HG03460 (cell line): Measurements from ENCODE around the gene ATP6V1F.

Source experiments
- ATAC-seq: cut with Tn5 transposase; IDR thresholded peaks from one replicate; pipeline ENCODE4 v1.9.1; 2021; ENCODE audit not compliant: unreplicated experiment

The ATP6V1F gene

GRCh38 chr7:128867241-128867640 is 4.6 kb downstream of the ATP6V1F start:
- ATAC-seq, result no peak

- no peak for ATAC-seq
These were observed 5.4 kb downstream of the ATP6V1F start for GRCh38 chr7:128867842-128868623.

- no peak for ATAC-seq
These were observed 6.0 kb downstream of the ATP6V1F start for GRCh38 chr7:128868624-128869137.

- no peak for ATAC-seq
These were observed 6.7 kb downstream of the ATP6V1F start for GRCh38 chr7:128869138-128869943.

DNA sequence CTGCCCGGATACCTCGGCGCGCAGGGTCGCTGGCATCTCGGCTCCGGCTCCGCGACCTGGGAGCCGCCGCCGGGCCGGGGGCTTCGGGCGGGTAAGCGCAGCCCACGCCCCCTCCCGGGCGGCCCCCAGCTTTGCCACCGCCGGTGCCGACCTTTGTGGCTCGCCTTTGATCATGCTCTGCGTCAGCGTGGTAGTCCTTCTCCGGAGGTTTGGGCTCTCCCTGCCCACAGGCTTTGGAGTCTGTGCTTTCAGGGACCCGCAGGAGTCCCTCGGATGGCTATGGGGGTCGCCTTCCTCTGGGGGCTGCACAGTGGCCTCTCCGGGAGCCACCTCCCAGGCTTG is 7.3 kb downstream of the ATP6V1F start:
- no peak for ATAC-seq

- ATAC-seq, result no peak
These were observed 8.4 kb downstream of the ATP6V1F start for GRCh38 chr7:128871050-128871449.

DNA sequence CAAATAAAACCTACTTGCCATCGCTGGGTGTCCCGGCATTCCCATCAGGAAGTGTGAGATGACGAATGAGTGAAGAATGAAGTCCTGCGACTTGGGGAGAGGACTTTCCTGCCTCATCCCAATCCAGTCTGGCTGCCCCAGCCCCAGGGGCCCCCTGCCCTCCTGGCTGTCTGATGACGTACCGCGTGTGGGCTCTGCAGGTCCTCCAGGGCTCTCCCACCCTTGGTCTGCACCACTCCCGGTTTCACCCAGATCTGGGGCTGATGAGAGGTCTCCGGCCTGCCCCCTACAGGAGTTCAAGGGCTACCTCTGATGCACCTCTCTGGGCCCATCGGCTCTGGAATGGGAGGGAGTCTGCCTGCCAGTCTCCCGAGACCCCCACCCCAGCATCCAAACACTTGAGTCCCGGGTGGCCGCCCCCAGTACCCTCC is 9.8 kb downstream of the ATP6V1F start:
- no peak for ATAC-seq

DNA sequence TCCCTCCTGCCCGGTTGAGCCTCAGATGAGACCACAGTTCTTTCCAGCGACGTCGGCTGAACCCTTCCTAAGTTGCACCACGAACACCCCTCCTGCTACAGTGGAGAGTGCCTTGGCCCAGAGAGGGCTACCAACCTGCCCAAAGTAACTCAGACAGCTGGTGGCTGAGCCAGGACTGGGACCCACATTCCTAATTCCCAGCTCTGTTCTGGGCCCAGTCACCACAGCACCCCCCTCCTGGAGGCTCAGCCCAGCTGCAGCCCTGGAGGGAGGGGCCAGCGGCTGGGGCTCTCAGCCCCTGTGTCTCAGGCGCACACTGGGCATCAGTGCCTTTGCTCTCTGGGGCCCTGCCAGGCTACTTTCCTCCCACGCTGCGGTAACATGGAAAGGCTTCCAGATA is 10.6 kb downstream of the ATP6V1F start:
- ATAC-seq, result no peak

- no peak for ATAC-seq
These were observed 11.7 kb downstream of the ATP6V1F start for GRCh38 chr7:128874140-128875031.

DNA sequence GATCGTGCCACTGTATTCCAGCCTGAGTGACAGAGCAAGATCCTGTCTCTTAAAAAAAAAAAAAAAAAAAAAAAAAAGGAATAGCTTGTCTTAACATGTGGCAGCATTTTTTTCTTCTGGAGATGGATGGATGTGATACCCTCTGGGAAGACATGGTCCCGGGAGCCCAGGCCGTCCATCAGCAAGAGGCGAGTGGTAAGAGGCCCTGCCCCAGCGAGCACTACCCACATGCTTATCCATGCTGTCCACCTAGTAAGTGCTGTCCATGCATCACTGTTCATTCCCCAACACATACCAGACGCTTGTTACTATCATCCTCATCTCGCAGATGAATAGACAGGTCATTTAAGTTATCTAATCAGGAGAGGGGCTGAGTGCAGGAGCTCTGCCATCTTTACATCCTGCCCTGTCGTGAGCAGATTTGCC is 12.9 kb downstream of the ATP6V1F start:
- ATAC-seq, result no peak

DNA sequence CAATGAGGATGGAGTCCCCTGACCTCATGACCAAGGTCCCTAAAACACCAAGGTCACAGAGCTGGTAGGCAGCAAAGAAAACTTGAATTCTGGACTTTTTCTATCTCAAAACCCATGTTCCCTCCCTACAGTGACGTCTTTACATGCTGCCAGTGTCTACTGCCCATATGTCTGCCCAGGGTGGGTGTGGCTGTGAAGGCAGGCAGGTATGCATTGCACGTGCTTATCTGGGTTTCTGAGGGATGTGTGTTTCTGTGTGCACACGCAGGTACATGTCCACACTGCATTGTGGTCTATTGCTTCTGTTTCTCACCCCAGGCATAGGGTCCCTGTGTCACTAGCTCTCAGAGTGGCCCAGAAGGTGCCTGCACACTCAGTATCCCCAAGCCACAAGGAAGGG is 13.5 kb downstream of the ATP6V1F start:
- no peak for ATAC-seq

- no peak for ATAC-seq
These were observed 13.9 kb downstream of the ATP6V1F start for GRCh38 chr7:128876586-128876977.

- no peak for ATAC-seq
These were observed 14.5 kb downstream of the ATP6V1F start for GRCh38 chr7:128876978-128877755.

- no peak for ATAC-seq
These were observed 15.1 kb downstream of the ATP6V1F start for GRCh38 chr7:128877756-128878120.

GRCh38 chr7:128878226-128879105 is 15.8 kb downstream of the ATP6V1F start:
- ATAC-seq, result no peak

- ATAC-seq, result no peak
These were observed 16.8 kb downstream of the ATP6V1F start for GRCh38 chr7:128879461-128879938.

DNA sequence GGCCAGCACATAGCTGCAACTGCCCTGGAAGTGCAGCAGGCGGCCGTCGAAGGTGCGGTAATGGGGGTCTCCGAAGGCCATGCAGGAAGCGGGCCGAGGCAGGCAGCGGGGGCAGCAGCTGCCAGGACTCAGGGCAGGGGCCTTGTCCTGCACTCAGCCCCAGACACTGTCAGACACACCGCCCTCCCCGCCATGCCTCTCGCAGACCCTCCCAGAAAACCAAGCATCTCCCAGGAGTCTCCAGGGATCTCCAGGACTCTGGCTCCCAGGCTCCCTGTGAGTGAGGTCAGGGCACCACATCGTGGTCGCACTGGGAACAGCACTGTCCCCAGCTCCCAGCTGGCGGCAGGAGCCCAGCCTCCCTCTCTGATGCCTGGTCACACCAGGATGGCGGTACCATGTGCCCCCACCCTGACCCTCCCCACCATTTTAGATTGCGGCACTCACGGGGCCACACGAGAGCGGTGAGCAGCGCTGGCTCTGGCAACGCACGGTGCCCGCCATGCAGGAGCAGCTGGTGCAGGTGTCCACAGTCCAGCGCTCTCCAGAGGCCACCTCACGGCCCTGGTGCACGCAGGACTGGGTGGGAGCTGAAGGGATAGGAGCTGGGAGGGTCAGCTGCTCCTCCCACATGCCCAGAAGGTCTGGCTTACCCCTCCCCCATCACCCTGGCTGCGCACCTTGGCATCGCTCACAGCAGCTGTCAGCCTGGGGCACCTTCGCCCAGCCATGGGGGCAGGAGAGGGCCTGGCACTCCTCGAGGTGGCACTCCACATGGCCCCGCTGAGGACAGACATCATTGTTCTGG is 17.5 kb downstream of the ATP6V1F start:
- ATAC-seq, result no peak

DNA sequence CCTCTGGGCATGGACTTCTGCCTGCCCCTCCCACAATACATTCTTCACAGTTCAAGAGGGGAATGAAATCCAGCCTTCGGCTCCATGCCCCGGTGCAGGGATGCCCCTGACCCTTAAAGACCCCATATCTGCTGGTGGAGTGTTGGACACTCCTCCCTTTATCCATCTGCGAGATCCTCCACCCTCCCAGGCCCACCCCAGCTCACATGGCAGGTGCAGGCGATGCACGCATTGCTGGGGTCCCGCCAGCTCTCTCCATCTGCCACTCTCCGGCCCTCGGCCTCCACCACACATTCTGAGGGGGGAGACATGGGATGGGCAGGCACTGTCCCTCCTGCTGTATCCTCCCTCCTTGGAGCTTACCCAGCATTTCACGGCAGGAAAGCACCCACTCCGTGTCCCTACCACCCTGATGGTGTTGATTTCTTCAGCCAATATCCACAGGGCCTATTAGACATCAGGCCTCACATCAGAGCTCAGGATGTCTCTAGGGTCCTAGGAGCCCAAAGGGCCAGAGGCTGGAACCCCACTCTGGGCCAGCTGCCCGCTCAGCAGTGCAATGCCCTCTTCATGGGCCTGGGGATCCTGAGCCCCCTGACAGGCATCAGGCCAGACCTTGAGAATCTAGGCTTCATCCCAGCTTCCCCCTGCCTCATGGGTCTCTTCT is 18.3 kb downstream of the ATP6V1F start:
- no peak for ATAC-seq
